ENCODE data around the gene SEC16A. TPM values are rescaled to one million over a fixed set of nuclear protein-coding genes. Genes with fewer than 3 reads are reported as not detected.

SEC16A gene
- total RNA-seq, 1 donor from 2014 or later: 23.2 TPM

GRCh38 chr9:136396219-136396515, 86.7 kb downstream of the SEC16A start:
- no peak for DNase-seq
- no peak for ATAC-seq
- intact Hi-C loops (cut with micrococcal nuclease): no loop called here

GRCh38 chr9:136395345-136396218, 87.3 kb downstream of the SEC16A start:
- no peak for ATAC-seq
- intact Hi-C loops (cut with micrococcal nuclease): no loop called here
- DNase-seq: no peak

- no peak for ATAC-seq
- DNase-seq: no peak
- intact Hi-C loops (cut with micrococcal nuclease): no loop called here
Observed at GRCh38 chr9:136395020-136395340, 87.9 kb downstream of the SEC16A start.

GRCh38 chr9:136394312-136395019, 88.4 kb downstream of the SEC16A start:
- intact Hi-C loops (cut with micrococcal nuclease): no loop called here
- DNase-seq (no peak), ATAC-seq (no peak)

- no peak for DNase-seq
- intact Hi-C loops (cut with micrococcal nuclease): no loop called here
- no peak for ATAC-seq
Observed at GRCh38 chr9:136393531-136393930, 89.3 kb downstream of the SEC16A start.

- intact Hi-C loops (cut with micrococcal nuclease): no loop called here
- no peak for ATAC-seq
Observed at GRCh38 chr9:136392538-136393449, 90.0 kb downstream of the SEC16A start.

GRCh38 chr9:136391737-136392537, 90.9 kb downstream of the SEC16A start:
- intact Hi-C loops (cut with micrococcal nuclease): no loop called here
- DNase-seq (no peak), ATAC-seq (no peak)

More at GRCh38 chr9:136392538-136393449, 90.0 kb downstream of the SEC16A start:
- no peak for DNase-seq

Small RNA genes within 50 kb of the gene (microRNA-seq; reads per million reads assigned to microRNA genes)
- not detected for gene MIR4673 (ENCODE audit: borderline number of aligned reads)

Other genes with a start within 250 kb of the SEC16A start
- gene QSOX2, start 237.2 kb downstream of the SEC16A start, total RNA-seq: 8.7 TPM
- gene CCDC187, start 178.9 kb downstream of the SEC16A start, total RNA-seq: not detected
- 61.7 TPM for gene GPSM1, start 155.5 kb downstream of the SEC16A start, total RNA-seq
- gene DNLZ, start 119.3 kb downstream of the SEC16A start, total RNA-seq: 40.2 TPM
- gene CARD9, start 109.4 kb downstream of the SEC16A start, total RNA-seq: 0.79 TPM
- gene SNAPC4, start 82.9 kb downstream of the SEC16A start, total RNA-seq: 4.4 TPM
- gene ENTR1, start 72.4 kb downstream of the SEC16A start, total RNA-seq: 23.3 TPM
- 77.8 TPM for gene PMPCA, start 72.4 kb downstream of the SEC16A start, total RNA-seq
- gene INPP5E, start 43.2 kb downstream of the SEC16A start, total RNA-seq: 12.1 TPM
- gene NOTCH1, start 63.0 kb upstream of the SEC16A start, total RNA-seq: 15.4 TPM
- 63.8 TPM for gene EGFL7, start 179.9 kb upstream of the SEC16A start, total RNA-seq
- gene AGPAT2, start 204.4 kb upstream of the SEC16A start, total RNA-seq: 53.8 TPM
- gene DIPK1B, start 229.5 kb upstream of the SEC16A start, total RNA-seq: 22.3 TPM